ENCODE measurements around the gene EML2.

Gene EML2

DNA sequence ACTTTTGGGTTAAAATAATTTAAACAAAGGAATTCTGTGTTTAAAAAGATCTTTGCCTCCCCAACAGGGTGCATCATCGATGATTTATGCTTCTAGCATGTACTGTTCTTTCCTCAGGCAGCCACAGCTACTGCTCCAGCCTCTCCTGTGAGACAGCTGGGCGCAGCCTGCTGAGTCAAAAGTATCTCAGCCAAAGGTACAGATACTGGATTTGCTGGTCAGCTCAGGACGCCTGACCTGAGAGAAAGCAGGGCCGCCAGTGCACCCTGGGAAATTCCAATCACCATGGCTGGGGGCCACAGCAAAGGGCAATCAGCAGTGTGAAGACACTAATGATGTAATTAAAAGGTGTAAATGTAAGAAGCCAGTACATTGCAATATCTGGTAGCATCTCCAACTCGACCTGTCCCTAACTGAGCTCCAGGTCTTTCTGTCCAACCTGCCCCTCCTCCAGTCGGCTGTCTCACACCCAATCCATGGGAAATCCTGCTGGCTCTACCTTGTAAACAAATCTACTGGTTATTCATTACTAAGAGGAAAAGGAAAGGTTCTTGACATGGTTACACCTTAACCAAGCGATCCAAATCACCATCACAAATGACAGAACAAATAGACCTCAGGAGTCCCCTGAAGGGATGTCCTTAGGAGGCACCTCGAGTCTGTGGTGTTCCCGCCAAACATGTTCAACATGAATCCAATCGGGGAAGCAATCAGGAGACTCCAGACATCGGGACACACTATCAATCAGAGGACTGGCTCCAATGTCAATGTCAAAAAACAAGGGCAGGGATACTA lies 61.9 kb downstream of the EML2 start:
- peak; percentile 87 to 97 for DNase-seq (ENCODE audit: low read depth in 2 of 2)
- peak overlapping the region in 1 of 2 donors; percentile 5 for H3K4me3 ChIP-seq (replicated peaks in 1 of 2; ENCODE audit: low read depth in 2 of 2, low read length in 2 of 2)
- TF ChIP-seq, protein P1, sequence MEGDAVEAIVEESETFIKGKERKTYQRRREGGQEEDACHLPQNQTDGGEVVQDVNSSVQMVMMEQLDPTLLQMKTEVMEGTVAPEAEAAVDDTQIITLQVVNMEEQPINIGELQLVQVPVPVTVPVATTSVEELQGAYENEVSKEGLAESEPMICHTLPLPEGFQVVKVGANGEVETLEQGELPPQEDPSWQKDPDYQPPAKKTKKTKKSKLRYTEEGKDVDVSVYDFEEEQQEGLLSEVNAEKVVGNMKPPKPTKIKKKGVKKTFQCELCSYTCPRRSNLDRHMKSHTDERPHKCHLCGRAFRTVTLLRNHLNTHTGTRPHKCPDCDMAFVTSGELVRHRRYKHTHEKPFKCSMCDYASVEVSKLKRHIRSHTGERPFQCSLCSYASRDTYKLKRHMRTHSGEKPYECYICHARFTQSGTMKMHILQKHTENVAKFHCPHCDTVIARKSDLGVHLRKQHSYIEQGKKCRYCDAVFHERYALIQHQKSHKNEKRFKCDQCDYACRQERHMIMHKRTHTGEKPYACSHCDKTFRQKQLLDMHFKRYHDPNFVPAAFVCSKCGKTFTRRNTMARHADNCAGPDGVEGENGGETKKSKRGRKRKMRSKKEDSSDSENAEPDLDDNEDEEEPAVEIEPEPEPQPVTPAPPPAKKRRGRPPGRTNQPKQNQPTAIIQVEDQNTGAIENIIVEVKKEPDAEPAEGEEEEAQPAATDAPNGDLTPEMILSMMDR (IDR thresholded peaks at IDR 0.05; ENCODE audit: low read depth, low read length): no peak

DNA sequence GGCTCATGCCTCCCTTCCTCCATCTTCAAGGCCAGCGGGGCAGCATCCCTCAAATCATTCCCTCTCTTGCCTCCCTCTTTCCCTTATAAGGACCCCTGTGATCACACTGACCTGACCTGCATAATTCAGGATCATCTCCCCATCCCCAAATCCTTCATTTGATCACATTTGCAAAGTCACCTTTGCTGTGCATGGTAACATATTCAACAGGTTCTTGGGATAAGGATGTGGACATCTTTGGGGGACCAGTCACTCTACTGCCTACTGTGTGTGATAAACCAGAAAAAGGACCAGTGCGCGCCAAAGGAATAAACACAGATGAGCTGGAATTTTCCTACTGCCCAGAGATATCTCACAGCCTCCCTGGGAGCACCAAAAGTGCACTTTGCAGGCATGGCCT lies 62.5 kb downstream of the EML2 start:
- TF ChIP-seq, protein P1 (IDR thresholded peaks at IDR 0.05; ENCODE audit: low read depth, low read length): no peak
- H3K4me3 ChIP-seq (replicated peaks in 1 of 2; ENCODE audit: low read depth in 2 of 2, low read length in 2 of 2): peak overlapping the region in 1 of 2 donors; percentile 5
- no peak for DNase-seq (ENCODE audit: low read depth in 2 of 2)

DNA sequence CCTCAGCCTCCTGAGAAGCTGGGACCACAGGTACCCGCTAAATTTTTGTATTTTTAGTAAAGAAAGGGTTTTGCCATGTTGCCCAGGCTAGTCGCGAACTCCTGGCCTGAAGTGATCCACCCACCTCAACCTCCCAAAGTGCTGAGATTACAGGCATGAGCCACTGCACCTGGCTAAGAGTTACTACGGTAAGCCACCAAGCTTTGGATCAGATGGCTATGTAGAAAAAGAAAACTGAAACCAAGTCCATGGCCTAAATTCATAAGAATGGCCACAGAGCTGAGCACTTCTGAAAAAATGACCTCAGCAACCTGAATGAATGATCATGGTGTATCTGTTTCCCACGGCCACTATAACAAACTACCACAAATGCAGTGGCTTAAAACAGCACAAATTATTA lies 64.0 kb downstream of the EML2 start:
- DNase-seq (ENCODE audit: low read depth in 2 of 2): no peak
- TF ChIP-seq, protein P1 (IDR thresholded peaks at IDR 0.05; ENCODE audit: low read depth, low read length): no peak
- no peak overlapping the region for H3K4me3 ChIP-seq (replicated peaks in 1 of 2; ENCODE audit: low read depth in 2 of 2, low read length in 2 of 2)

DNA sequence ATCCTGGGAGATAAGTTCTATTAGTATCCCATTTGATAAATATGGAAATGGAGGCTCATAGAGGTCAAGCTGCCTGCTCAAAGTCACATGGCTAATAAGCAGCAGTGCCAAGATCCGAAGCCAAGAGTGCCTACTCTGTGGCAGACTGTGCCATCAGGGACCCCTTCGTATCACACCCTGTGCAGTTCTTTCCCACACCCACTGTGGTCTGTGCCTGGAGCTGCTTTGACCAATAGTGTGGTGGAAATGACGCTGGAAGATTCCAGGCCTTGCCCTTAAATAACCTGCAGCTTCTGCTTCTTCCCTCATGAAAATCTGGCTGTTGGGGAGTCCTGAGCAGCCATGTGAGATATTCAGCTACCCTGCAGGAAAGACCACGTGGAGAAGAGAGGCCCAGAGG lies 64.7 kb downstream of the EML2 start:
- TF ChIP-seq, protein P1 (IDR thresholded peaks at IDR 0.05; ENCODE audit: low read depth, low read length): no peak
- no peak overlapping the region for H3K4me3 ChIP-seq (replicated peaks in 1 of 2; ENCODE audit: low read depth in 2 of 2, low read length in 2 of 2)
- DNase-seq (ENCODE audit: low read depth in 2 of 2): no peak

DNA sequence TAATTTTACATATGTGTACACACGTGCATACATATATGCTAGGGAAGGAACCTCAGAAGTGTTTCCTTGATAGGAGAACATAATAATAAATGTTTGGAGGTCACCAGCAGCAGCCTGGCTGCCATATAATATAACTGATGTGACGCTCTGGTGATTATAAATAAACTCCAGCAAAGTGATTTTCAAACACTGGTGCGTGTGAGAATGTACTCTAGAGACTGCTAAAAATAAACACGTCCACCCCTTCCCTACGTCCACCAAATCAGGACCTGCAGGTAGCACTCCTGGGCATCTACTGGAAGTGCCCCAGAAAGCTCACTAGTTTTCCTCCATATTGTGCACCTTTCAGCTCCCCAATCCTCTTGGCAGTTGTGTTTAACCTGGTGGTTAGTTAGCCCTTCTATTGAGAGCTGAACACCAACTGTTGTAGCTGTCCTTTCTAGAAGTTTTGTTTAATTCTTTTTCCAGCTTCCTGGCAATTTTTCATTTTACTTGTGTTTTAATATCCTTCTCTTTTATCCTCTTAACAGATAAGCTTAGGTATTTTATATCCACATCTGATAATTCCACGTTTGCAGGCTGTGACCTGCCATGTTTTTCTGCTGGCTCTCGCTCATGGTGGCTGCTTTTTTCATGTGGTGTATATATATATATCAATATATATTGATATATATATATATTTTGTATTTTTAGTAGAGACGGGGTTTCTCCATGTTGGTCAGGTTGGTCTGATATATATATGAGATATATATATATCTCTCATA lies 67.6 kb downstream of the EML2 start:
- H3K4me3 ChIP-seq (replicated peaks in 1 of 2; ENCODE audit: low read depth in 2 of 2, low read length in 2 of 2): no peak overlapping the region
- TF ChIP-seq, protein P1 (IDR thresholded peaks at IDR 0.05; ENCODE audit: low read depth, low read length): no peak
- DNase-seq (ENCODE audit: low read depth in 2 of 2): no peak

DNA sequence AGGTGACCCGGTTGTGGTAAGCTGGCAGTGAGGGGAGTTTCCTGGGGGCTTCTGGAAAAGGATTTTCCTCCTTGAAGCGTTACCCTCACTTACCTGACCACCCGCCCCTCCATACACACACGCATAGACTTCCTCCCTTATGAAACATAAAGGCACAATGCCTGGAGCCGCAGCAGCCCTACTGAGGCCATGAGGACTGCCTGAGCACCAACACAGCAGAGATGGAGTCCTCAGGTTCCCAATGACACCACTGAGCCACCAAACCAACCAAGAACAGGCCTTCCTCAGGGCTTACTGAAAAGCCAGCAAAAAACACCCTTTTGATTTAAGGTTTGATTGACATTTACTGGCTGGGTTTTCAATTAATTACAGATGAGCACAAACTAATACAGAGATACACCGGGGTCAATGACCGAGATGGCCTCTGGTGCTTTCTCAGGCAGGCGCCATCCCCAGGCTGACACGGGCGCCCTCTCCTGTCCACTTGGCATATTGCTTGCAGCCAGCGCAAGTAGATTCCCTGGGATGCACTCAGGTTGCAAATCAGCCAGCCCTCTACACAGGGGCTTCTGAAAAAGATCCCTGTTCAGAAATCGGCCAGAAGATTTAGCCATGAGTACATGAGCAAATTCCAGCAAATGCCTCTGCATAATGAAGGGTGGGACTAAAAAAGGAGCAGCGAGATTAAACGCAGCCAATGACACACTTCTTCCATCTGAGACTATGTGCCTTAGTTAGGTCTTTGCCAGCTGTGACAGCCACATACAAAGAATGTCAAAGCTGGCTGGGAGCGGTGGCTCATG lies 69.4 kb downstream of the EML2 start:
- TF ChIP-seq, protein P1 (IDR thresholded peaks at IDR 0.05; ENCODE audit: low read depth, low read length): peak; percentile 92
- H3K4me3 ChIP-seq (replicated peaks in 1 of 2; ENCODE audit: low read depth in 2 of 2, low read length in 2 of 2): no peak overlapping the region
- peak; percentile 53 to 58 for DNase-seq (ENCODE audit: low read depth in 2 of 2)

All from cardiac fibroblast (primary cell).